Measurements from ENCODE around the gene TESPA1. TPM values are rescaled to one million over a fixed set of nuclear protein-coding genes. Genes with fewer than 3 reads are reported as not detected.

The TESPA1 gene
- total RNA-seq, 4 donors from 2014 or later, result 1.4 TPM; not detected in 3

DNA sequence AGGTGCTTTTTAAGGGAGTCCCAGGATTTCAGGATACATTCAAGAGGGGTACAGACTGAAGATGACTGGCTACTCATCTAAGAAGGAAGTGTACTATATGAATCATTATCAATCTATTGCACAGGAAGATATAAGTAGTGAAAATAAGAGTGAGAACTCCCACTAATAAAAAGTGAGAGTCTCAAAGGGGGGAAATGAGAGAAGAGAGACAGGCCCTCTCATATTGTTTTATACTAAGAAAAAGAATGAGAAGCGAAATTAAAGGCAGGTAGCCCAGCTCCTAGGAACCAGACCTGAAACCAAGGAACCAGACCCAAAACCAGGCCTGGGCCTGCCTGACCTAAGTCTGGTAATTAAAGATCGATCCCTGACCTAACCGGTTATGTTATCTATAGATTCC, 54.6 kb downstream of the TESPA1 start:
- intact Hi-C loops (cut with DNase I; ENCODE audit: low total_unique reads), result no loop called here
- TF ChIP-seq POLR2A (IDR thresholded peaks at IDR 0.05), result no peak
- TF ChIP-seq, protein P1, sequence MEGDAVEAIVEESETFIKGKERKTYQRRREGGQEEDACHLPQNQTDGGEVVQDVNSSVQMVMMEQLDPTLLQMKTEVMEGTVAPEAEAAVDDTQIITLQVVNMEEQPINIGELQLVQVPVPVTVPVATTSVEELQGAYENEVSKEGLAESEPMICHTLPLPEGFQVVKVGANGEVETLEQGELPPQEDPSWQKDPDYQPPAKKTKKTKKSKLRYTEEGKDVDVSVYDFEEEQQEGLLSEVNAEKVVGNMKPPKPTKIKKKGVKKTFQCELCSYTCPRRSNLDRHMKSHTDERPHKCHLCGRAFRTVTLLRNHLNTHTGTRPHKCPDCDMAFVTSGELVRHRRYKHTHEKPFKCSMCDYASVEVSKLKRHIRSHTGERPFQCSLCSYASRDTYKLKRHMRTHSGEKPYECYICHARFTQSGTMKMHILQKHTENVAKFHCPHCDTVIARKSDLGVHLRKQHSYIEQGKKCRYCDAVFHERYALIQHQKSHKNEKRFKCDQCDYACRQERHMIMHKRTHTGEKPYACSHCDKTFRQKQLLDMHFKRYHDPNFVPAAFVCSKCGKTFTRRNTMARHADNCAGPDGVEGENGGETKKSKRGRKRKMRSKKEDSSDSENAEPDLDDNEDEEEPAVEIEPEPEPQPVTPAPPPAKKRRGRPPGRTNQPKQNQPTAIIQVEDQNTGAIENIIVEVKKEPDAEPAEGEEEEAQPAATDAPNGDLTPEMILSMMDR (IDR thresholded peaks at IDR 0.05), result no peak
- Histone ChIP-seq H3K27me3 (no peaks in the 10 kb centered on the region), H3K4me1 (no peaks in the 10 kb centered on the region), H3K27ac (no peak overlapping the region), H3K4me3 (no peak overlapping the region), H3K36me3 (no peaks in the 10 kb centered on the region), H3K9me3 (no peaks in the 10 kb centered on the region)
- no peak for DNase-seq

GRCh38 chr12:54926246-54926645, 58.3 kb downstream of the TESPA1 start:
- Histone ChIP-seq H3K27me3 (no peaks in the 10 kb centered on the region), H3K4me3 (no peak overlapping the region), H3K4me1 (no peaks in the 10 kb centered on the region), H3K36me3 (no peaks in the 10 kb centered on the region), H3K27ac (no peak overlapping the region), H3K9me3 (no peaks in the 10 kb centered on the region)
- DNase-seq, result no peak
- intact Hi-C loops (cut with DNase I; ENCODE audit: low total_unique reads), result no loop called here
- TF ChIP-seq POLR2A (IDR thresholded peaks at IDR 0.05), result no peak
- TF ChIP-seq, protein P1 (IDR thresholded peaks at IDR 0.05), result no peak

- no peaks in the 10 kb centered on the region for H3K4me1 ChIP-seq
Observed at GRCh38 chr12:54924972-54925707, 59.4 kb downstream of the TESPA1 start.

DNA sequence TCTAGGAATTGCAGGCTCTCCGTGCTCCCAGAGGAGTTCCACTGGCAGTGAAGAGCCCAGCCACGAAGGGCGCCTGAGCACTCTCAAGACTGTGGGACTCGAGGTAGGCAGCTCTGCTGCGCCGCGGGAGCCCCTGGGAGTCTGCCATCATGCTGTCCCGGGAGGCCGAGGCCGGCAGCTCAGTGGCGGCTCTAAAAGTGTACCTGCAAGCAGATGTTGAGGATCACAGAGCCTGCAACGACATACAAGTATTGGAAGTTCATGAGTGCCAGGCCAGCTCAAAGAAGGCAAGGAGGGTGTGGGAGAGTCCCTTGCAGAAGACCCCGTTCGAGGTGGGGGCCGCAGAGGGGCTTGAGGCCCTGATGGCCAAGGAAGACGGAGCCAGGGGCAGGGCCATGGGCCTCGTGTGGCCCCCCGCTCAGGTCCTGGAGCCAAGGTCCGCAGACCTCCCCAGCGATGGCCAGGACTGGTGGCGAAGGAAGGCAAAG, 67.5 kb downstream of the TESPA1 start:
- DNase-seq, result no peak
- intact Hi-C loops (cut with DNase I; ENCODE audit: low total_unique reads), result no loop called here
- TF ChIP-seq, protein P1 (IDR thresholded peaks at IDR 0.05), result no peak
- TF ChIP-seq POLR2A (IDR thresholded peaks at IDR 0.05), result no peak
- no peaks in the 10 kb centered on the region for H3K9me3 ChIP-seq
- no peak overlapping the region for H3K4me3 ChIP-seq
- H3K27ac ChIP-seq, result no peak overlapping the region
- no peaks in the 10 kb centered on the region for H3K27me3 ChIP-seq
- no peaks in the 10 kb centered on the region for H3K4me1 ChIP-seq
- H3K36me3 ChIP-seq, result no peaks in the 10 kb centered on the region

More at GRCh38 chr12:54924972-54925707, 59.4 kb downstream of the TESPA1 start:
- no peaks in the 10 kb centered on the region for H3K27me3 ChIP-seq
- intact Hi-C loops (cut with DNase I; ENCODE audit: low total_unique reads), result no loop called here
- H3K36me3 ChIP-seq, result no peaks in the 10 kb centered on the region
- H3K9me3 ChIP-seq, result no peaks in the 10 kb centered on the region
- TF ChIP-seq, protein P1 (IDR thresholded peaks at IDR 0.05), result no peak
- TF ChIP-seq POLR2A (IDR thresholded peaks at IDR 0.05), result no peak
- no peak overlapping the region for H3K27ac ChIP-seq
- DNase-seq, result no peak
- no peak overlapping the region for H3K4me3 ChIP-seq

Other genes starting within 250 kb of the TESPA1 start
- gene MUCL1, start 130.2 kb downstream of the TESPA1 start, total RNA-seq, result not detected
- not detected for gene NEUROD4, start 35.2 kb upstream of the TESPA1 start, total RNA-seq
- not detected for gene OR9K2, start 141.6 kb upstream of the TESPA1 start, total RNA-seq
- gene OR10A7, start 236.3 kb upstream of the TESPA1 start, total RNA-seq, result not detected

Measured in uterus (tissue), 4 donors.